Activated B cell treated with CpG ODN at 0.5 μM for 24 hours (primary cell): ENCODE measurements around the gene NME4. TPM values are rescaled to one million over a fixed set of nuclear protein-coding genes. Genes with fewer than 3 reads are reported as not detected.
"Not testable (repeated sequence)": the region's sequence is repeated elsewhere in the genome, so short reads cannot be mapped to it uniquely, and the experiment has no call there.

Experiments
- ATAC-seq: fragments of 200-7000 bp; cut with Tn5 transposase; one replicate; pipeline ENCODE4 v1.10.0; 2021; ENCODE audit warnings: low read depth, mild to moderate bottlenecking, moderate library complexity
- CTCF ChIA-PET: fragments of 350-600 bp; sonication (Branson Sonifier 250); formaldehyde crosslinking; loops from one replicate; lab custom pipeline; 2021; ENCODE audit warnings: antibody characterized with exemption; lab: Charles Lee
- POLR2A ChIA-PET: fragments of 350-600 bp; sonication (Branson Sonifier 250); formaldehyde crosslinking; loops from one replicate; lab custom pipeline; 2021; ENCODE audit warnings: antibody characterized with exemption; lab: Charles Lee
- DNase-seq: peaks from one replicate; pipeline ENCODE4 v3.0.0; 2022
- H3K27ac Mint-ChIP-seq: one replicate; pipeline ENCODE4 v1.8.0; 2020; ENCODE audit warnings: mixed read lengths
- H3K27me3 Mint-ChIP-seq: one replicate; pipeline ENCODE4 v1.8.0; 2021; ENCODE audit warnings: mixed read lengths
- H3K36me3 Mint-ChIP-seq: one replicate; pipeline ENCODE4 v1.8.0; 2021; ENCODE audit warnings: low read depth, mixed read lengths
- H3K4me1 Mint-ChIP-seq: one replicate; pipeline ENCODE4 v1.8.0; 2021; ENCODE audit warnings: mixed read lengths
- H3K4me3 Mint-ChIP-seq: one replicate; pipeline ENCODE4 v1.8.0; 2020; ENCODE audit warnings: mild to moderate bottlenecking, mixed read lengths
- H3K9me3 Mint-ChIP-seq: one replicate; pipeline ENCODE4 v1.8.0; 2020; ENCODE audit warnings: mixed read lengths
- CTCF ChIP-seq: fragments of 200-600 bp; IDR thresholded peaks from one replicate; pipeline ENCODE4 v1.8.0; 2022; ENCODE audit warnings: antibody characterized with exemption, mild to moderate bottlenecking
- intact Hi-C: fragments of 100-400 bp; cut with micrococcal nuclease; formaldehyde crosslinking; loops from one replicate; pipeline ENCODE4 v1.15.1; 2024
- total RNA-seq: library from RNA; stranded (reverse); gene quantifications from 2 replicates; pipeline ENCODE4 v1.2.3, GENCODE V29; 2022

The NME4 gene
- total RNA-seq, 1 donor from 2014 or later: 29.9 TPM

GRCh38 chr16:360698-361336, 36.2 kb upstream of the NME4 start:
- ChIA-PET POLR2A (interaction anchor here (0.5 to 0.8 kb wide), 3 partner anchors 36 to 321 kb away, joined by 3 to 8 read pairs (median 6); no protein-coding TSS in a partner anchor), CTCF (interaction anchor here (0.9 to 3.1 kb wide), 4 partner anchors 8 to 254 kb away, joined by 3 to 20 read pairs (median 11); no protein-coding TSS in a partner anchor)
- ATAC-seq (no peak), DNase-seq (no peak)
- Mint-ChIP-seq H3K4me3 (no peak overlapping the region), H3K36me3 (no peaks in the 10 kb centered on the region), H3K27ac (no peak overlapping the region), H3K27me3 (peaks cover 5% of the 10 kb centered on the region), H3K9me3 (no peaks in the 10 kb centered on the region), H3K4me1 (peaks cover 3% of the 10 kb centered on the region)
- no peak for TF ChIP-seq CTCF
- intact Hi-C loops: no loop called here

GRCh38 chr16:361341-361871, 35.6 kb upstream of the NME4 start:
- Mint-ChIP-seq H3K4me1 (peaks cover 3% of the 10 kb centered on the region), H3K27ac (no peak overlapping the region), H3K9me3 (no peaks in the 10 kb centered on the region), H3K27me3 (peaks cover 5% of the 10 kb centered on the region), H3K4me3 (no peak overlapping the region), H3K36me3 (peaks cover 1% of the 10 kb centered on the region)
- intact Hi-C loops: no loop called here
- ChIA-PET POLR2A (interaction anchor here (0.6 to 1.5 kb wide), 4 partner anchors 126 to 322 kb away, joined by 4 to 8 read pairs (median 6); partner anchors contain the start of gene MPG), CTCF (interaction anchor here (0.7 to 3.1 kb wide), 10 partner anchors 8 to 296 kb away, joined by 3 to 20 read pairs (median 3); partner anchors contain the start of gene DECR2)
- ATAC-seq (no peak), DNase-seq (no peak)
- TF ChIP-seq CTCF: no peak

GRCh38 chr16:361872-362701, 34.9 kb upstream of the NME4 start:
- Mint-ChIP-seq H3K4me3 (no peak overlapping the region), H3K27ac (no peak overlapping the region), H3K9me3 (no peaks in the 10 kb centered on the region), H3K36me3 (peaks cover 8% of the 10 kb centered on the region), H3K4me1 (peaks cover 3% of the 10 kb centered on the region), H3K27me3 (peaks cover 5% of the 10 kb centered on the region)
- ATAC-seq: peak; percentile 92
- peak; percentile 57 for DNase-seq
- peak; percentile 45 for TF ChIP-seq CTCF
- intact Hi-C loops: loop anchor here (1.0 kb wide), 4 partner anchors 181 to 297 kb away; no protein-coding TSS in a partner anchor
- ChIA-PET CTCF (interaction anchor here (0.6 to 3.1 kb wide), 17 partner anchors 8 to 297 kb away, joined by 3 to 20 read pairs (median 3); partner anchors contain the start of genes DECR2 and MRPL28), POLR2A (interaction anchor here (0.8 to 1.5 kb wide), 5 partner anchors 9 to 323 kb away, joined by 4 to 8 read pairs (median 4); partner anchors contain the start of genes AXIN1 and MPG)

- H3K27me3 Mint-ChIP-seq, H3K27ac Mint-ChIP-seq, H3K9me3 Mint-ChIP-seq, H3K4me1 Mint-ChIP-seq, ATAC-seq, DNase-seq, H3K4me3 Mint-ChIP-seq: not testable (repeated sequence)
- ChIA-PET CTCF (interaction anchor here (0.6 to 3.1 kb wide), 13 partner anchors 8 to 297 kb away, joined by 3 to 20 read pairs (median 3); partner anchors contain the start of genes DECR2 and MRPL28), POLR2A (interaction anchor here (1.0 to 1.5 kb wide), 4 partner anchors 10 to 284 kb away, joined by 4 to 7 read pairs (median 4); partner anchors contain the start of genes AXIN1 and MPG)
- intact Hi-C loops: loop anchor here (1.0 kb wide), 4 partner anchors 181 to 297 kb away; no protein-coding TSS in a partner anchor
- H3K36me3 Mint-ChIP-seq: peaks cover 13% of the 10 kb centered on the region
Measured at GRCh38 chr16:362702-362999, 34.3 kb upstream of the NME4 start.

GRCh38 chr16:363110-363765, 33.8 kb upstream of the NME4 start:
- Mint-ChIP-seq H3K4me3 (no peak overlapping the region), H3K4me1 (peaks cover 3% of the 10 kb centered on the region), H3K36me3 (peaks cover 16% of the 10 kb centered on the region), H3K9me3 (no peaks in the 10 kb centered on the region), H3K27me3 (peaks cover 5% of the 10 kb centered on the region), H3K27ac (no peak overlapping the region)
- ChIA-PET POLR2A (interaction anchor here (1.3 kb wide), 1 partner anchor 11 kb away, joined by 4 read pairs; the partner anchor contains the start of gene AXIN1), CTCF (interaction anchor here (1.0 to 3.1 kb wide), 4 partner anchors 136 to 259 kb away, joined by 3 to 20 read pairs (median 10); no protein-coding TSS in a partner anchor)
- intact Hi-C loops: no loop called here
- no peak for TF ChIP-seq CTCF
- DNase-seq (no peak), ATAC-seq (no peak)
